ENCODE results near the gene SETD2.
"Not testable (repeated sequence)": the region's sequence is repeated elsewhere in the genome, so short reads cannot be mapped to it uniquely, and the experiment has no call there.

SETD2 gene

GRCh38 chr3:47036145-47036544 lies 127.8 kb downstream of the SETD2 start:
- no peak for DNase-seq (ENCODE audit: low read depth)
- no peak overlapping the region for H3K4me3 ChIP-seq (ENCODE audit: low read depth, low read length)
- no peak for TF ChIP-seq CTCF (IDR thresholded peaks at IDR 0.05; ENCODE audit: control insufficient read depth, extremely low read depth, insufficient read depth)

DNA sequence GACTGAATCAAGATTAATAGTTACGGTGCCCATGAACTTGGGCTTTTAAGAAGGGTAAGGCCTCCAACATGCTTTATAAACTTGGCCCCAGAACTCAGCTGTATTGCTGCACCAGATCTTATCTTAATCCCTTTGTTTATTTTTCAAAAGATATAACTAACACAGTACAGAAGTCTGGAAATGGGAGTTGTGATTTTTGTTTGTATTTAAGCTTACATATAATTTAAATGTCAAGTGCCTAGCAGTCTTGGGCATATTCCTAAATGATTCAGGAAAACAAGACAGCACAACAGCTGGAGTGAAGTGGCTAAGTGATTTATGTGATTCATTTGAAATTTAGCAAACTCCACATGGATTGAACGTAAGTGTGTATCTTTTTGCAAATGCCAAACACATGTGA lies 128.3 kb downstream of the SETD2 start:
- H3K4me3 ChIP-seq (ENCODE audit: low read depth, low read length): no peak overlapping the region
- peak; percentile 78 for DNase-seq (ENCODE audit: low read depth)
- no peak for TF ChIP-seq CTCF (IDR thresholded peaks at IDR 0.05; ENCODE audit: control insufficient read depth, extremely low read depth, insufficient read depth)

DNA sequence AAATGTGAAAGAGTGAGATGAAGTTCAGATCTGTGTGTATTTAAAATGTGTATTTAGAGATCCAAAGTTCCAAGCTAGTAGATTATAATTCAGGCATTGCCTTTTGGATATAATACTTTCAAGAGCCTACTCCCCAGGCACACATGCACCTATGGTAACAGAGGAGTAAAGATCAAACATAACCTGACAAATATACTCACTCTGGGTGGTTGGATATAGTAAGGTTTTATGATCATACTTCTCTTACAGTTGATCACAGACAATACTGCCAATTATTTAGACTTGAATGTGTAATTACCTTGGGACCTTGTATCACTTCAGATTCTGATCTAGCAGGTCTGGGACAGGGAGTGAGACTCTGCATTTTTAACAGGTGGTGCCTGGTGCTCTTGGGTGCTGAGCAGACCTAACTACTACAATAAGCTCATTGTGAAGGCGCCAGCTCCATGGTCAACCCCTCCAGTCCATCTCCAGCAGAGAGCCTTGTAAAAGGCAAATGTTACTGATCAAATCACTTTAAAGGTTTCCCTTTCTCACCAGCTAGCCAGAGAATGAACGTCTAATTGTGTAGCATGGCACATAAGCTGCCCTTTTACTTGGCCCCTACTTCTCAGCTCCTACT lies 128.9 kb downstream of the SETD2 start:
- peak; percentile 40 for DNase-seq (ENCODE audit: low read depth)
- H3K4me3 ChIP-seq (ENCODE audit: low read depth, low read length): no peak overlapping the region
- TF ChIP-seq CTCF (IDR thresholded peaks at IDR 0.05; ENCODE audit: control insufficient read depth, extremely low read depth, insufficient read depth): no peak

GRCh38 chr3:47031041-47031440 lies 132.9 kb downstream of the SETD2 start:
- DNase-seq (ENCODE audit: low read depth); H3K4me3 ChIP-seq (ENCODE audit: low read depth, low read length): not testable (repeated sequence)

DNA sequence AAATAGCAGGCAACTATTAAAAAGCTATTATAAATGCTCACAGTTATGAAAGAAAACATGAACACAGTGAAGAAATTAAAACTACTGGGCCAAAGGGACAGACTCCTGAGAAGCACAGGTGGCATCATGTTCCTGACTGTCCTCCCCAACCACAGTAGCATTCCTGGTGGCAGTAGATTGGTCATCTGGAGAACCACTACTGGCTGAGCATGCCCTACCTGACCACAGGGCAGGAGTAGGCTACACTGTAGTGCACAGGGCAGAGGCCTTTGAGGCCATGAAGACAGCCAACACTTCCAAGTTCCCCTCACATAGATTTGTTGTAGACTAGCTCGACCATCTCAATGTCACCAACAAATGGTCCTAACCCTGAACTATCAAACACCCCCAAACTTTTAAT lies 135.2 kb downstream of the SETD2 start:
- DNase-seq (ENCODE audit: low read depth): no peak
- no peak overlapping the region for H3K4me3 ChIP-seq (ENCODE audit: low read depth, low read length)
- TF ChIP-seq CTCF (IDR thresholded peaks at IDR 0.05; ENCODE audit: control insufficient read depth, extremely low read depth, insufficient read depth): no peak

DNA sequence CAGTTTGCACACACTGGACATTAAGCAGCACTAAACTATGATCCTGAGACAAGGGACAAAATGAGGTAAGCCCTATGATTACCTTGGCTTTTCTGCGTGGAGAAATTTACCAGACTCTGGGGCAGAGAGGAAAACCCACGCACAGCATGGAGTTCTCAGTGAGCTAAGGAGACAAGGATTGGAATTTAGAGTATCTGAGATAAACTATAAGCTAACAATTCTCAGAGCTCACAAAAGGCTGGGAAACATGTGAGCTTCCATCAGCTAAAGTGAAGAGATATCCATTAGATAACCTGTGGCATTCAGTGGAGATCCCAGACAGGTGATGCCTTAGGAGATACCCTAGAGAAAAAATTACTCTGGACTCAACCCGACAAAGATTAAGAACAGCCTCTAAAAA lies 135.8 kb downstream of the SETD2 start:
- no peak overlapping the region for H3K4me3 ChIP-seq (ENCODE audit: low read depth, low read length)
- no peak for TF ChIP-seq CTCF (IDR thresholded peaks at IDR 0.05; ENCODE audit: control insufficient read depth, extremely low read depth, insufficient read depth)
- no peak for DNase-seq (ENCODE audit: low read depth)

DNA sequence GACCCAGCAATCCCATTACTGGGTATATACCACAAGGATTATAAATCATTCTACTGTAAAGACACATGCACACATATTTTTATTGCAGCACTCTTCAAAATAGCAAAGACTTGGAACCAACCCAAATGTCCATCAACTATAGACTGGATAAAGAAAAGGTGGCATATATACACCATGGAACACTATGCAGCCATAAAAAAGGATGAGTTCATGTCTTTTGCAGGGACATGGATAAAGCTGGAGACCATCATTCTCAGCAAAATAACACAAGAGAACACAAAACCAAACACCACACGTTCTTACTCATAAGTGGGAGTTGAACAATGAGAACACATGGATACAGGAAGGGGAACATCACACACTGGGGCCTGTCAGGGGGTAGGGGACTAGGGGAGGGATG lies 137.5 kb downstream of the SETD2 start:
- DNase-seq (ENCODE audit: low read depth); H3K4me3 ChIP-seq (ENCODE audit: low read depth, low read length): not testable (repeated sequence)

DNA sequence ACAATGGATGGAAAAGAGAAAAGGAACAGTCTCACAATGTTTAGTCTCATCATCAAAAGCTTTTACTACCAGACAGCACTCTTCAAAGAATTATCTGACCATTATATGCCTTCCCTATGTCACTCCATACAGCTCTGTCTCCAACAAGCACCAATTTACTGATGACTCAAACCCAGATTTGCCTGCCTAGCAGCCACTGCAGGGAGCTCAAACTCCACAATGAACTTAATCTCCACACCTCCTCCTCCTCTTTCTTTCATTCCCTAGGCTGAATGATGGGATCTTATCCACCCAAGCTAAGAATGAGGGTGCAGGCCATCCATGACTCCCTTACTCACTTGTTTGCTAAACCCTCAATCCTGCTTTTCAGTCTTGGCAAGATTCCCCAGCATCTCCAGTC lies 139.0 kb downstream of the SETD2 start:
- DNase-seq (ENCODE audit: low read depth): no peak
- no peak overlapping the region for H3K4me3 ChIP-seq (ENCODE audit: low read depth, low read length)
- peak; percentile 34 for TF ChIP-seq CTCF (IDR thresholded peaks at IDR 0.05; ENCODE audit: control insufficient read depth, extremely low read depth, insufficient read depth)
